AG04449 (cell line): ENCODE results near the gene IP6K3.

Source experiments
- CTCF ChIA-PET: fragments of 350-600 bp; formaldehyde crosslinking; extraction: SDS; loops from one replicate; lab custom pipeline; 2021; ENCODE audit warnings: antibody characterized with exemption; lab: Yijun Ruan, JAX
- POLR2A ChIA-PET: fragments of 400-600, 350-600 bp; formaldehyde crosslinking; extraction: SDS; loops from one replicate; lab custom pipeline; 2020; ENCODE audit warnings: antibody characterized with exemption, inconsistent platforms; lab: Yijun Ruan, JAX
- DNase-seq: peaks from one replicate; pipeline ENCODE4 v3.0.0-alpha.2; 2010; ENCODE audit warnings: low read depth, low spot score
- H3K4me3 ChIP-seq: 2 replicates; pipeline ENCODE4 v1.5.1; 2011; ENCODE audit warnings: low read depth, mild to moderate bottlenecking, control low read depth, low read length
- TF ChIP-seq, protein P1 (sequence below): IDR thresholded peaks from one replicate; pipeline ENCODE4 v1.5.1; 2011; ENCODE audit warnings: mild to moderate bottlenecking, moderate library complexity, low read length, control low read depth, inconsistent platforms; ENCODE audit not compliant: insufficient read depth; ENCODE audit errors: missing control alignments

Gene IP6K3

DNA sequence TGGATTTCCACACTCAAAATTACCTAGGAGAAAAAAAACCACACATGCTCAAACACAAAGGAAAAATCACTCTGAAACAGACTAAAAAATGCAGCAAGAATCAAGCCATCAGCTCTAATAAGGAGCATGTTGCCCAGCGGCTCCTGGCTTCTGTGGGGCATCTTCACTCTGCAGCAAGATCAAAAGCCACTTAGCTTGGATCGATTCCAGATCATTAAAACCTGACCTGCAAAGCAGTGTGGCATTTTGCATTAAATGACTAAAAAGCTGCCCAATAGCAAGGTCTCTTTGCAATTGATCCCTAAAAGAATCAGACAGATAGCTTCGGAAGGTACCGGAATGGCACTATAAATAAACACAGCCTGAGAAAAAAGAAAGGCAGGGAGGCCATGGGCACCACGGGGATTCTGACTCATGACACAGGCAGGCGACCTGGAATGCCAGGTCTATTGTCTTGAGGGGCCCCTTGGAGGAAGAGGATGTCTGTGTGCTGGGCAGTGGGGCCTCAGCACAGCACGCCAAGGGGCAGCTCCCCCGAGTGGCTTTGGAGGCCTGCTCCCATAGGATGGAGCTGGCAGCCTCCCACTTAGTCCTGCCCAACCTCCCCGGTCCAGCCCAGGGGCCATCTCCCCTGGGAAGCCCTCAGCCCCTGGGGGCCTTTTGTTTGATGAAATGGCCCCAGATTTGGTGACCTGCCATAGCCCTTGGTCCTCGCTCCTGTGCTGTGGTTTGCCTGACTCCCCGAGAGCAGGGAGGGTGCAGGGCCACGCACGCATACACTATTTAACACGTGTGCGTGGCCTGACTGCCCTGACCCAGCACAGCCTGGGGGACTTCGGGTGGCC lies 34.6 kb upstream of the IP6K3 start:
- POLR2A ChIA-PET, result interaction anchor here (1.2 kb wide), 1 partner anchor 9 kb away, joined by 5 read pairs; no protein-coding TSS in a partner anchor
- no peak overlapping the region for H3K4me3 ChIP-seq
- DNase-seq, result no peak
- TF ChIP-seq, protein P1, sequence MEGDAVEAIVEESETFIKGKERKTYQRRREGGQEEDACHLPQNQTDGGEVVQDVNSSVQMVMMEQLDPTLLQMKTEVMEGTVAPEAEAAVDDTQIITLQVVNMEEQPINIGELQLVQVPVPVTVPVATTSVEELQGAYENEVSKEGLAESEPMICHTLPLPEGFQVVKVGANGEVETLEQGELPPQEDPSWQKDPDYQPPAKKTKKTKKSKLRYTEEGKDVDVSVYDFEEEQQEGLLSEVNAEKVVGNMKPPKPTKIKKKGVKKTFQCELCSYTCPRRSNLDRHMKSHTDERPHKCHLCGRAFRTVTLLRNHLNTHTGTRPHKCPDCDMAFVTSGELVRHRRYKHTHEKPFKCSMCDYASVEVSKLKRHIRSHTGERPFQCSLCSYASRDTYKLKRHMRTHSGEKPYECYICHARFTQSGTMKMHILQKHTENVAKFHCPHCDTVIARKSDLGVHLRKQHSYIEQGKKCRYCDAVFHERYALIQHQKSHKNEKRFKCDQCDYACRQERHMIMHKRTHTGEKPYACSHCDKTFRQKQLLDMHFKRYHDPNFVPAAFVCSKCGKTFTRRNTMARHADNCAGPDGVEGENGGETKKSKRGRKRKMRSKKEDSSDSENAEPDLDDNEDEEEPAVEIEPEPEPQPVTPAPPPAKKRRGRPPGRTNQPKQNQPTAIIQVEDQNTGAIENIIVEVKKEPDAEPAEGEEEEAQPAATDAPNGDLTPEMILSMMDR, result no peak
- CTCF ChIA-PET, result interaction anchor here (1.1 to 12.9 kb wide), 3 partner anchors 10 to 247 kb away, joined by 3 to 231 read pairs (median 6); no protein-coding TSS in a partner anchor

DNA sequence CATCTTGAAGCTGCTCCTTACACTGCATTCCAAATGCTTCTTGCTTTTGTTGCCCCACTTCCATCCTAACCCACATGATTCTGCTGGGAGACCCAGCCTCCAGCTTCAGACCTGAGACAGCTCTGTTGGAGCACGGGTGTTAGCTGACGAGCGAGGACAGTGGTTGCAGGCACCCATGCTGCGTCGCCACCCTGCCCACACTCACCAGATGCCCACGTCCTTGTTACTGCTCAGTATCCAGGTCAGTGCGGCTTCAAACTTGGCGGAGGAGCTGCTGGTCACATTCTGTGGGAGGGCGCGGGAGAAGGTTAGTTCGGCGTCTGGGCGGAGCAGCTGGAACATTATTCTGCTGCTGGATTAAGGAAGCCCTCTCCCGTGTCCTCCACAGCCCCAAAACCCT lies 33.2 kb upstream of the IP6K3 start:
- POLR2A ChIA-PET, result interaction anchor here (1.0 kb wide), 1 partner anchor 8 kb away, joined by 4 read pairs; no protein-coding TSS in a partner anchor
- no peak for DNase-seq
- TF ChIP-seq, protein P1, result no peak
- no peak overlapping the region for H3K4me3 ChIP-seq
- CTCF ChIA-PET, result interaction anchor here (0.6 to 12.9 kb wide), 7 partner anchors 9 to 275 kb away, joined by 3 to 231 read pairs (median 3); partner anchors contain the start of gene UQCC2

DNA sequence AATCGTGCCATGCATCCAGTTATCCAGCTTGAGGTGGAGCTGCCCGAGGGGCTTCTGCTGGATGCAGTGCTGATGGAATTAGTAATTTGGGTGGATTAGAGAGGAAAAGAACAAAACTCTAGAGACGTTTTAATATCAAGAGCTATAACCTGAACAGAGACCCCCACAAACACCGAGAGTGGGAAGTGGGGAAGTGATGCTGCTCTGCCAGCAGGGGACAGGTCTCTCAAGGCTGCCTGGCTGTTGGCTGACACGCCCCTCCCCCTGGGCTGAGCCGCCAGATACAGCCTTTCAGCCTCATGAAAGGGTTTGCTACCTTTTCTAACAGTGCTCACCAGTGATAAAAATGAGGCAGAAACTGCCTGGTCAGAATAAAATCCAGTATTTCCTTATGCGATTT lies 32.6 kb upstream of the IP6K3 start:
- no peak for DNase-seq
- CTCF ChIA-PET, result interaction anchor here (0.6 to 12.9 kb wide), 8 partner anchors 8 to 276 kb away, joined by 3 to 231 read pairs (median 3); partner anchors contain the start of gene UQCC2
- TF ChIP-seq, protein P1, result no peak
- H3K4me3 ChIP-seq, result no peak overlapping the region
- POLR2A ChIA-PET, result interaction anchor here (0.5 to 1.0 kb wide), 2 partner anchors 8 to 9 kb away, joined by 3 to 4 read pairs; no protein-coding TSS in a partner anchor

DNA sequence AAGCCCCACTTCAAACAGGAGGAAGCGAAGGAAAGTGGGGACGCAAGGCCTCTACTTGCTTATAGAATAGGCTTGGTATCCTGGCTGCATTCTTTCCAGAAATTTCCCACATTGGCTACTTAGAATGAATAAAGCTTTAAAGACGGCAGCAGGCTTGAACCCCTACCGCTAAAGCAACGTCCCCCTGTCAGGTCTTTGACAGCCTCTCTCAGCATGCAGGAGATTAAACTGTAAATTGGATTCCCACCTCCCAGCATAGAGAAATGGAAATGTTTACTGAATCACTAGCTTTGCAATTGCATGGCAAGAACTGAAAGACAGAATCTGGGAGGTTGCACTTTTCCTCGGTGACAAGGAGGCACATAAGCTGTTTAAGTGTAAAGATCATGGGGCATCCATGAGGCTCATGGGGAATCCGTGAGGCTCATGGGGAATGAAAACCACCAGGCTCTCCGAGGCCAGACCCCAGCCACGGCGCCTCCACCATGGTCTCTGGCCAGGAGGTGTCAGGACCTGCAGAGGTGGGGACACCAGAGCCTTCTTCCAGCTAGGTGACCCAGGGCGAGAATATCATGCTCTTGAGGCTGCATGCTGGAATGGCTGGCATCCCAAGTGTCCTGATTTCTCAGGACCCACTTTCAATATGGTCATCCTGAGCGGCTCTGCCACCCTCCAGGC lies 31.9 kb upstream of the IP6K3 start:
- POLR2A ChIA-PET, result interaction anchor here (0.5 kb wide), 1 partner anchor 8 kb away, joined by 3 read pairs; no protein-coding TSS in a partner anchor
- TF ChIP-seq, protein P1, result no peak
- CTCF ChIA-PET, result interaction anchor here (0.7 to 12.9 kb wide), 6 partner anchors 7 to 277 kb away, joined by 3 to 231 read pairs (median 4); no protein-coding TSS in a partner anchor
- H3K4me3 ChIP-seq, result no peak overlapping the region
- DNase-seq, result no peak

DNA sequence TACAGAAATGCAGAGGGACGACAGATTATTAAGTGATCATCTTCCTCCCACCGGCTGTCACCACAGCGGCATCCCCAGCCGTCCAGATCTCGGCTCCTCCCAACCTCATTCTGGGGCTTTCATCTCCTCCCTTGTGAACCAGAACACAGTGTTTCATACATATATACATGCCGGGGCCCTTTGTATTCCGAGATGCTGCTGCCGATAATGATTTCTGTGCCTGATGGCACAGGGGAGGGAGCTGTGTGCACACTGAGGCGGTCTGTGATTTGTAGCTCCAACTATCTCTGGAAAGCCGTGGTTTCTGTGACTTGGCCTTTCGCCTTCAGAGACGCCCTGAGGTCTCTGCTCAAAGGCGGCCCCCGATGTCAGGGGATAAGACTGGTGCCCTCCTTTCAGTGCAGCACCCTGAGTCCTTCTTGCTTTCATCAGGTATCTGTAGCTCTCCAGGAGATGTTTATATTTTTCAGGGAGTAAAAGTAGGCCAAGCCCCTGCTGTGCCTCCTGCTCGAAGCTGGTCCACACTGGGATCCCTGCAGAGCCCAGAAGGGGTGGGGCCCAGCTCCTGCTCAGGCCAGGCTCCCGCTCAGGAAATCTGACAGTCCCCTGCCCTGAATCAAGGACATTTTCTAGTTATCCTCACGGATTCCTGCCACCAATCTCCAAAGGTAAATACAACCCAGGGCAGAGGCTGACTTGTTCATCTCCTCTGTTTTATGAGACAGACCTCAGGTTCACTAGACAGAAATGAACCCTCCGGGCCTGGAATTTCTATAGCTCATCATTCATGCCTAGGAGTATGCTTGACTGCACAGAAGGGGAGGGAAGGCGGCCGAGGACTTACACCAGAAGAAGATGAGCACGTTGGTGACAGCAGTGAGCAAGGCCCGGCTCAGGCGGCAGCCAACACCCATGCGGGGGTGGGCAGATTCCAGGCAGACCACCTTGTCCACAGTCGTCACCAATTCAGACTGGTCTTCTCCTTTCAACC lies 31.0 kb upstream of the IP6K3 start:
- no peak for DNase-seq
- H3K4me3 ChIP-seq, result no peak overlapping the region
- ChIA-PET POLR2A (no interaction called here), CTCF (interaction anchor here (0.7 to 12.9 kb wide), 7 partner anchors 7 to 332 kb away, joined by 3 to 231 read pairs (median 4); no protein-coding TSS in a partner anchor)
- TF ChIP-seq, protein P1, result no peak
